WTC11 (cell line): ENCODE measurements around the gene PGLYRP3.

ENCODE experiments used
- ESRRA ChIP-seq: sonication (generic); formaldehyde crosslinking; IDR thresholded peaks from 2 replicates; pipeline ENCODE4 v1.8.1; 2022; ENCODE audit warnings: mild to moderate bottlenecking, missing genetic modification reagents, borderline replicate concordance
- NR3C1 ChIP-seq: sonication (generic); formaldehyde crosslinking; conservative IDR thresholded peaks from 2 replicates; pipeline ENCODE4 v1.8.1; 2023; ENCODE audit warnings: low read depth, mild to moderate bottlenecking, missing genetic modification reagents
- PRRX2 ChIP-seq: fragments of 250-450 bp; sonication (Bioruptor Pico); IDR thresholded peaks from 2 replicates; pipeline ENCODE4 v1.8.0; 2021; ENCODE audit warnings: mild to moderate bottlenecking
- SOX15 ChIP-seq: fragments of 250-450 bp; sonication (Bioruptor Pico); IDR thresholded peaks from 2 replicates; pipeline ENCODE4 v1.9.0; 2021; ENCODE audit warnings: mild to moderate bottlenecking
- TCF7 ChIP-seq: sonication (generic); formaldehyde crosslinking; IDR thresholded peaks from 2 replicates; pipeline ENCODE4 v1.8.0; 2022; ENCODE audit warnings: mild to moderate bottlenecking, low read depth, missing genetic modification reagents, moderate library complexity
- ZNF317 ChIP-seq: sonication (generic); formaldehyde crosslinking; IDR thresholded peaks from 2 replicates; pipeline ENCODE4 v1.8.1; 2023; ENCODE audit warnings: low read depth, mild to moderate bottlenecking, moderate library complexity, missing genetic modification reagents, borderline replicate concordance
- TF ChIP-seq, protein P1 (sequence below): fragments of 200-600 bp; IDR thresholded peaks from 2 replicates; pipeline ENCODE4 v1.8.0; 2022; ENCODE audit warnings: antibody characterized with exemption
- TF ChIP-seq, protein P2 (sequence below): sonication (generic); formaldehyde crosslinking; IDR thresholded peaks from 2 replicates; pipeline ENCODE4 v1.8.0; 2023; ENCODE audit warnings: mild to moderate bottlenecking, missing genetic modification reagents
- TF ChIP-seq, protein P3 (sequence below): sonication (generic); formaldehyde crosslinking; IDR thresholded peaks from 2 replicates; pipeline ENCODE4 v1.8.1; 2023; ENCODE audit warnings: mild to moderate bottlenecking, missing genetic modification reagents, moderate library complexity
- TF ChIP-seq, protein P4 (sequence below): fragments of 250-450 bp; sonication (Bioruptor Pico); IDR thresholded peaks from 2 replicates; pipeline ENCODE4 v1.8.0; 2021; ENCODE audit warnings: mild to moderate bottlenecking
- TF ChIP-seq, protein P5 (sequence below): sonication (generic); formaldehyde crosslinking; IDR thresholded peaks from 2 replicates; pipeline ENCODE4 v1.8.0; 2022; ENCODE audit warnings: mild to moderate bottlenecking, missing genetic modification reagents
- TF ChIP-seq, protein P6 (sequence below): fragments of 250-450 bp; sonication (Bioruptor Pico); IDR thresholded peaks from 2 replicates; pipeline ENCODE4 v2.1.2; 2022; ENCODE audit warnings: mild to moderate bottlenecking, moderate library complexity
- TF ChIP-seq, protein P7 (sequence below): sonication (generic); formaldehyde crosslinking; IDR thresholded peaks from 2 replicates; pipeline ENCODE4 v1.8.1; 2022; ENCODE audit warnings: mild to moderate bottlenecking, missing genetic modification reagents, moderate library complexity, borderline replicate concordance

DNA sequence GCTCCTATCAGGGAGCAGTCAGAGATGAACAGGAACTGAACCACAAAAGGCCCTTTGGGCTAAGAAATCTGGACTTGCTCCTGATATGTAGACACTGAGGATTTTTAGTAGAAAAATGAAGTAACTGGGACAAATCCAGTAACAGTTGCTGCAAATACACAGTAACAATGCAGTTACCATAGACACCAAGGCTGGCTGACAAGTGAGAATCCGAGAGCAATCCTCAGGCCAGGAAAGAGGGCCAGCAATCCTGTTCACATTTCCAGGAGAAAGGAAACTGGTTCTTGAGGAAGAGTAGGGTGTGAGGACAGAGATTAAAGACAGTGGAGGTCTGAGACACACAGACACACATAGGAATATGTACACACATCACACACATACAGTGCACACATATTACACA, 62.6 kb downstream of the PGLYRP3 start:
- TF ChIP-seq, protein P1, sequence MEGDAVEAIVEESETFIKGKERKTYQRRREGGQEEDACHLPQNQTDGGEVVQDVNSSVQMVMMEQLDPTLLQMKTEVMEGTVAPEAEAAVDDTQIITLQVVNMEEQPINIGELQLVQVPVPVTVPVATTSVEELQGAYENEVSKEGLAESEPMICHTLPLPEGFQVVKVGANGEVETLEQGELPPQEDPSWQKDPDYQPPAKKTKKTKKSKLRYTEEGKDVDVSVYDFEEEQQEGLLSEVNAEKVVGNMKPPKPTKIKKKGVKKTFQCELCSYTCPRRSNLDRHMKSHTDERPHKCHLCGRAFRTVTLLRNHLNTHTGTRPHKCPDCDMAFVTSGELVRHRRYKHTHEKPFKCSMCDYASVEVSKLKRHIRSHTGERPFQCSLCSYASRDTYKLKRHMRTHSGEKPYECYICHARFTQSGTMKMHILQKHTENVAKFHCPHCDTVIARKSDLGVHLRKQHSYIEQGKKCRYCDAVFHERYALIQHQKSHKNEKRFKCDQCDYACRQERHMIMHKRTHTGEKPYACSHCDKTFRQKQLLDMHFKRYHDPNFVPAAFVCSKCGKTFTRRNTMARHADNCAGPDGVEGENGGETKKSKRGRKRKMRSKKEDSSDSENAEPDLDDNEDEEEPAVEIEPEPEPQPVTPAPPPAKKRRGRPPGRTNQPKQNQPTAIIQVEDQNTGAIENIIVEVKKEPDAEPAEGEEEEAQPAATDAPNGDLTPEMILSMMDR, result no peak
- TF ChIP-seq, protein P2, sequence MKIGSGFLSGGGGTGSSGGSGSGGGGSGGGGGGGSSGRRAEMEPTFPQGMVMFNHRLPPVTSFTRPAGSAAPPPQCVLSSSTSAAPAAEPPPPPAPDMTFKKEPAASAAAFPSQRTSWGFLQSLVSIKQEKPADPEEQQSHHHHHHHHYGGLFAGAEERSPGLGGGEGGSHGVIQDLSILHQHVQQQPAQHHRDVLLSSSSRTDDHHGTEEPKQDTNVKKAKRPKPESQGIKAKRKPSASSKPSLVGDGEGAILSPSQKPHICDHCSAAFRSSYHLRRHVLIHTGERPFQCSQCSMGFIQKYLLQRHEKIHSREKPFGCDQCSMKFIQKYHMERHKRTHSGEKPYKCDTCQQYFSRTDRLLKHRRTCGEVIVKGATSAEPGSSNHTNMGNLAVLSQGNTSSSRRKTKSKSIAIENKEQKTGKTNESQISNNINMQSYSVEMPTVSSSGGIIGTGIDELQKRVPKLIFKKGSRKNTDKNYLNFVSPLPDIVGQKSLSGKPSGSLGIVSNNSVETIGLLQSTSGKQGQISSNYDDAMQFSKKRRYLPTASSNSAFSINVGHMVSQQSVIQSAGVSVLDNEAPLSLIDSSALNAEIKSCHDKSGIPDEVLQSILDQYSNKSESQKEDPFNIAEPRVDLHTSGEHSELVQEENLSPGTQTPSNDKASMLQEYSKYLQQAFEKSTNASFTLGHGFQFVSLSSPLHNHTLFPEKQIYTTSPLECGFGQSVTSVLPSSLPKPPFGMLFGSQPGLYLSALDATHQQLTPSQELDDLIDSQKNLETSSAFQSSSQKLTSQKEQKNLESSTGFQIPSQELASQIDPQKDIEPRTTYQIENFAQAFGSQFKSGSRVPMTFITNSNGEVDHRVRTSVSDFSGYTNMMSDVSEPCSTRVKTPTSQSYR, result no peak
- TF ChIP-seq, protein P3, sequence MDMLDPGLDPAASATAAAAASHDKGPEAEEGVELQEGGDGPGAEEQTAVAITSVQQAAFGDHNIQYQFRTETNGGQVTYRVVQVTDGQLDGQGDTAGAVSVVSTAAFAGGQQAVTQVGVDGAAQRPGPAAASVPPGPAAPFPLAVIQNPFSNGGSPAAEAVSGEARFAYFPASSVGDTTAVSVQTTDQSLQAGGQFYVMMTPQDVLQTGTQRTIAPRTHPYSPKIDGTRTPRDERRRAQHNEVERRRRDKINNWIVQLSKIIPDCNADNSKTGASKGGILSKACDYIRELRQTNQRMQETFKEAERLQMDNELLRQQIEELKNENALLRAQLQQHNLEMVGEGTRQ, result no peak
- TF ChIP-seq SOX15 (CRISPR knock-in tag) (no peak), ZNF317 (CRISPR knock-in tag) (no peak), NR3C1 (CRISPR knock-in tag) (no peak), ESRRA (CRISPR knock-in tag) (no peak), TCF7 (no peak), PRRX2 (CRISPR knock-in tag) (no peak)
- TF ChIP-seq, protein P4, sequence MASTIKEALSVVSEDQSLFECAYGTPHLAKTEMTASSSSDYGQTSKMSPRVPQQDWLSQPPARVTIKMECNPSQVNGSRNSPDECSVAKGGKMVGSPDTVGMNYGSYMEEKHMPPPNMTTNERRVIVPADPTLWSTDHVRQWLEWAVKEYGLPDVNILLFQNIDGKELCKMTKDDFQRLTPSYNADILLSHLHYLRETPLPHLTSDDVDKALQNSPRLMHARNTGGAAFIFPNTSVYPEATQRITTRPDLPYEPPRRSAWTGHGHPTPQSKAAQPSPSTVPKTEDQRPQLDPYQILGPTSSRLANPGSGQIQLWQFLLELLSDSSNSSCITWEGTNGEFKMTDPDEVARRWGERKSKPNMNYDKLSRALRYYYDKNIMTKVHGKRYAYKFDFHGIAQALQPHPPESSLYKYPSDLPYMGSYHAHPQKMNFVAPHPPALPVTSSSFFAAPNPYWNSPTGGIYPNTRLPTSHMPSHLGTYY, result no peak
- TF ChIP-seq, protein P5, sequence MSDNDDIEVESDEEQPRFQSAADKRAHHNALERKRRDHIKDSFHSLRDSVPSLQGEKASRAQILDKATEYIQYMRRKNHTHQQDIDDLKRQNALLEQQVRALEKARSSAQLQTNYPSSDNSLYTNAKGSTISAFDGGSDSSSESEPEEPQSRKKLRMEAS, result no peak
- TF ChIP-seq, protein P6, sequence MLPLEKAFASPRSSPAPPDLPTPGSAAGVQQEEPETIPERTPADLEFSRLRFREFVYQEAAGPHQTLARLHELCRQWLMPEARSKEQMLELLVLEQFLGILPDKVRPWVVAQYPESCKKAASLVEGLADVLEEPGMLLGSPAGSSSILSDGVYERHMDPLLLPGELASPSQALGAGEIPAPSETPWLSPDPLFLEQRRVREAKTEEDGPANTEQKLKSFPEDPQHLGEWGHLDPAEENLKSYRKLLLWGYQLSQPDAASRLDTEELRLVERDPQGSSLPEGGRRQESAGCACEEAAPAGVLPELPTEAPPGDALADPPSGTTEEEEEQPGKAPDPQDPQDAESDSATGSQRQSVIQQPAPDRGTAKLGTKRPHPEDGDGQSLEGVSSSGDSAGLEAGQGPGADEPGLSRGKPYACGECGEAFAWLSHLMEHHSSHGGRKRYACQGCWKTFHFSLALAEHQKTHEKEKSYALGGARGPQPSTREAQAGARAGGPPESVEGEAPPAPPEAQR (CRISPR knock-in tag), result no peak
- TF ChIP-seq, protein P7, sequence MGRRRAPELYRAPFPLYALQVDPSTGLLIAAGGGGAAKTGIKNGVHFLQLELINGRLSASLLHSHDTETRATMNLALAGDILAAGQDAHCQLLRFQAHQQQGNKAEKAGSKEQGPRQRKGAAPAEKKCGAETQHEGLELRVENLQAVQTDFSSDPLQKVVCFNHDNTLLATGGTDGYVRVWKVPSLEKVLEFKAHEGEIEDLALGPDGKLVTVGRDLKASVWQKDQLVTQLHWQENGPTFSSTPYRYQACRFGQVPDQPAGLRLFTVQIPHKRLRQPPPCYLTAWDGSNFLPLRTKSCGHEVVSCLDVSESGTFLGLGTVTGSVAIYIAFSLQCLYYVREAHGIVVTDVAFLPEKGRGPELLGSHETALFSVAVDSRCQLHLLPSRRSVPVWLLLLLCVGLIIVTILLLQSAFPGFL, result no peak
